Hematopoietic multipotent progenitor cell treated with erythropoietin and hydrocortisone succinate and interleukin-3 and kit ligand, for 6 days (in vitro differentiated cells): ENCODE measurements around the gene TUBB2A.
"Not testable (repeated sequence)": the region's sequence is repeated elsewhere in the genome, so short reads cannot be mapped to it uniquely, and the experiment has no call there.

Experiments used
- DNase-seq: peaks from one replicate; pipeline ENCODE4 v3.0.0-alpha.2; 2015

The TUBB2A gene

GRCh38 chr6:3179945-3180344 lies 22.6 kb upstream of the TUBB2A start:
- not testable (repeated sequence) for DNase-seq

GRCh38 chr6:3178666-3179065 lies 21.3 kb upstream of the TUBB2A start:
- DNase-seq, result not testable (repeated sequence)

- DNase-seq, result peak; percentile 48
Observed at GRCh38 chr6:3176562-3177355, 19.4 kb upstream of the TUBB2A start.

- no peak for DNase-seq
Observed at GRCh38 chr6:3175715-3176402, 18.5 kb upstream of the TUBB2A start.

- DNase-seq, result not testable (repeated sequence)
Observed at GRCh38 chr6:3173636-3174089, 16.3 kb upstream of the TUBB2A start.

GRCh38 chr6:3172789-3173188 lies 15.4 kb upstream of the TUBB2A start:
- DNase-seq, result not testable (repeated sequence)

- DNase-seq, result not testable (repeated sequence)
Observed at GRCh38 chr6:3171313-3172175, 14.2 kb upstream of the TUBB2A start.

GRCh38 chr6:3170676-3171075 lies 13.3 kb upstream of the TUBB2A start:
- DNase-seq, result not testable (repeated sequence)

- not testable (repeated sequence) for DNase-seq
Observed at GRCh38 chr6:3168046-3168445, 10.7 kb upstream of the TUBB2A start.

- not testable (repeated sequence) for DNase-seq
Observed at GRCh38 chr6:3166535-3167225, 9.3 kb upstream of the TUBB2A start.

GRCh38 chr6:3165631-3166534 lies 8.5 kb upstream of the TUBB2A start:
- peak; percentile 32 for DNase-seq

GRCh38 chr6:3164388-3164787 lies 7.0 kb upstream of the TUBB2A start:
- DNase-seq, result no peak

GRCh38 chr6:3163248-3163594 lies 5.9 kb upstream of the TUBB2A start:
- no peak for DNase-seq

- DNase-seq, result peak; percentile 82
Observed at GRCh38 chr6:3162565-3163247, 5.4 kb upstream of the TUBB2A start.

- DNase-seq, result peak; percentile 73
Observed at GRCh38 chr6:3162067-3162497, 4.7 kb upstream of the TUBB2A start.

- DNase-seq, result peak; percentile 96
Observed at GRCh38 chr6:3159805-3160781, 2.7 kb upstream of the TUBB2A start.

- DNase-seq, result peak; percentile 64
Observed at GRCh38 chr6:3156184-3157130, 887 bp downstream of the TUBB2A start.

GRCh38 chr6:3155416-3155815 lies 1.9 kb downstream of the TUBB2A start:
- not testable (repeated sequence) for DNase-seq
